HUES64 (cell line): ENCODE results near the gene TAGLN2.

Source experiments
- H3K27ac ChIP-seq: 2 replicates; pipeline ENCODE4 v1.7.0; 2013; ENCODE audit warnings: low read depth, low read length, inconsistent platforms
- H3K27me3 ChIP-seq: 2 replicates; pipeline ENCODE4 v1.6.1; 2013; ENCODE audit warnings: mild to moderate bottlenecking, low read length; ENCODE audit not compliant: insufficient read depth
- H3K36me3 ChIP-seq: 2 replicates; pipeline ENCODE4 v1.6.1; 2013; ENCODE audit warnings: mild to moderate bottlenecking, low read length; ENCODE audit not compliant: insufficient read depth
- H3K4me1 ChIP-seq: 2 replicates; pipeline ENCODE4 v1.6.1; 2013; ENCODE audit warnings: mild to moderate bottlenecking, low read length, moderate library complexity; ENCODE audit not compliant: insufficient read depth
- H3K4me3 ChIP-seq: 2 replicates; pipeline ENCODE4 v1.5.1; 2013; ENCODE audit warnings: mild to moderate bottlenecking, low read length, moderate library complexity
- H3K9ac ChIP-seq: 2 replicates; pipeline ENCODE4 v1.6.1; 2013; ENCODE audit warnings: mild to moderate bottlenecking, low read depth, low read length
- H3K9me3 ChIP-seq: 2 replicates; pipeline ENCODE4 v1.6.1; 2013; ENCODE audit warnings: low read depth, low read length; ENCODE audit not compliant: insufficient read depth
- WGBS: fragments of 150-250, 120-280 bp; methylation state at CpG from one replicate; pipeline ENCODE4 v1.1.7; 2013; ENCODE audit warnings: missing lambda C conversion rate; 5-methylcytosine and 5-hydroxymethylcytosine counted together

TAGLN2 gene

GRCh38 chr1:159960721-159961381, 35.5 kb upstream of the TAGLN2 start:
- no peak overlapping the region for H3K9ac ChIP-seq
- no peaks in the 10 kb centered on the region for H3K4me1 ChIP-seq
- 89% methylated on average over 4 of the region's 5 CpGs for WGBS
- no peaks in the 10 kb centered on the region for H3K9me3 ChIP-seq
- no peaks in the 10 kb centered on the region for H3K27me3 ChIP-seq
- no peak overlapping the region for H3K4me3 ChIP-seq
- no peak overlapping the region for H3K27ac ChIP-seq
- no peaks in the 10 kb centered on the region for H3K36me3 ChIP-seq

DNA sequence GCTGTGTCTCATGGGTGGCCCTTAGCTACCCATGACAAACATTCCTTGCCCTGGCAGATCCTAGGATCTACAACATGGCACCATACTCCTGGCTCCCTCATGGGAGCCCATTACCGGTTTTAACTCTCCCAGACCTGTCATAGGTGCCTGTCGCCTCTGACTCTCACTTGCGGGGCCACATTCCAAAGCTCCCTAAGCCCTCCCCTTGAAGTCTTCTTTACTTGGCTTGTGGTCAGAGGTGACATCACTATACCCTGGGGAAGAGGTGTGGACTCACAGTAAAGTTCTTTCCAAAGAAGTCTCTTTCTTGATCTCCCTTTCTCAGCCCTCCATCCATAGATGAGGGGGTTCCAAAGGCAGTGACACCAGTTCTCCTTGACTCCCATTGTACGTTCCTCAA, 34.1 kb upstream of the TAGLN2 start:
- Histone ChIP-seq H3K9ac (no peak overlapping the region), H3K4me1 (no peaks in the 10 kb centered on the region), H3K36me3 (no peaks in the 10 kb centered on the region), H3K9me3 (no peaks in the 10 kb centered on the region), H3K27me3 (no peaks in the 10 kb centered on the region), H3K4me3 (no peak overlapping the region), H3K27ac (no peak overlapping the region)
- 81% methylated on average over 4 of the region's 4 CpGs for WGBS

DNA sequence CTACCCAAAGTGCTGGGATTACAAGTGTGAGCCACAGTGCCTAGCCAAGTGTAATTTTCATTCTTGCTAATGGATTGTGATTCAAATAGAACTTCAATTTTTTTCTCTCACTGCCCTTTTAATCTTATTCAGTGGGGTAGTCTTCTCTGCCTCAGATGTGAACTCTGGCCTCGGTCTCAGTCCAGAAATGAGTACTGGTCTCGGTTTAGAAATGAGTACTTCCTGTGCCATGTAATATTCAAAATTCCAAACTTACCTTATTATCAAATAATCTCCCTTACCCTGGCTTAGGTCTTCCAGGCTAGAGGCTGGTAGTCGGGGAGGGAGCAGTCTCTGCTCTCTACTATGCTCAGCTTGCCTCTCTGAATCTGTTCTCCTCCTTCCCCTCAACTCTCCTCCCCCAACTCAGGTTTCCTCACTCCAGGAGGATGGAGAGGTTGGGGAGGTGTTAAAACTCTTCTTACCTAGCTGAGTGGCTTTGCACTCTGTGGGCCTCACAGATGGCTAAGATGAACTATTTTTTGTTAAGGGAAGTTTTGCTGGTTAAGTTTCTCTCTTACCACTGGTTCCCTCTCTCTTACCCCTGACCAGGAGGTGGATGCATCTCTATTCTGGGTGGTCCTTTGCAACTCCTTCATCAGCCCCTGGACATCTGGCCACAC, 33.5 kb upstream of the TAGLN2 start:
- Histone ChIP-seq H3K9me3 (no peaks in the 10 kb centered on the region), H3K9ac (no peak overlapping the region), H3K27ac (no peak overlapping the region), H3K36me3 (no peaks in the 10 kb centered on the region), H3K4me3 (no peak overlapping the region), H3K4me1 (no peaks in the 10 kb centered on the region), H3K27me3 (no peaks in the 10 kb centered on the region)
- 57% methylated on average over 3 of the region's 3 CpGs for WGBS

GRCh38 chr1:159957824-159958268, 32.5 kb upstream of the TAGLN2 start:
- Histone ChIP-seq H3K4me1 (no peaks in the 10 kb centered on the region), H3K36me3 (no peaks in the 10 kb centered on the region), H3K9me3 (no peaks in the 10 kb centered on the region), H3K9ac (no peak overlapping the region), H3K27ac (no peak overlapping the region), H3K27me3 (peaks cover 3% of the 10 kb centered on the region; the same call in 1 of the 2 replicates), H3K4me3 (no peak overlapping the region)
- WGBS = 78% methylated on average over 9 of the region's 9 CpGs

DNA sequence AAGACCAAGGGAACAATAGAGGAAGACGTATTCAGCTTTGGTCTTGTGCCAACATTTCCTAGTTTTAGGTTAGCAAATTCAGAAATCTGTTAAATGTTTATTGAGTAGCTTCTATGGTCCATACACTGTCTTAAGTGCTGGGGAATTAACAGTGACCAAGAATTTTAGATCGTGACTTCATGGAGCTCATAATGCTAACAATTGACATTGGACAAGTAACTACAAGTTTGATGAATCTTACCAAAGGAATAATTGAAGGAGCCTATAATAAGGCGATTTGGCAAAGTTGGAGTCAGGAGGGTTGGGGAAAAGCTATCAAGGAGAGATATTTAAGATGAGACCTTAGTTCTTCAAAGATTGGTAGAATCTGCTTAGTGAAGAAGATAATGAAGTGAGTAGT, 30.1 kb upstream of the TAGLN2 start:
- Histone ChIP-seq H3K27ac (no peak overlapping the region), H3K36me3 (no peaks in the 10 kb centered on the region), H3K27me3 (peaks cover 4% of the 10 kb centered on the region; the same call in 1 of the 2 replicates), H3K4me3 (no peak overlapping the region), H3K9ac (no peak overlapping the region), H3K9me3 (no peaks in the 10 kb centered on the region), H3K4me1 (no peaks in the 10 kb centered on the region)
- WGBS = 89% methylated on average over 3 of the region's 3 CpGs

DNA sequence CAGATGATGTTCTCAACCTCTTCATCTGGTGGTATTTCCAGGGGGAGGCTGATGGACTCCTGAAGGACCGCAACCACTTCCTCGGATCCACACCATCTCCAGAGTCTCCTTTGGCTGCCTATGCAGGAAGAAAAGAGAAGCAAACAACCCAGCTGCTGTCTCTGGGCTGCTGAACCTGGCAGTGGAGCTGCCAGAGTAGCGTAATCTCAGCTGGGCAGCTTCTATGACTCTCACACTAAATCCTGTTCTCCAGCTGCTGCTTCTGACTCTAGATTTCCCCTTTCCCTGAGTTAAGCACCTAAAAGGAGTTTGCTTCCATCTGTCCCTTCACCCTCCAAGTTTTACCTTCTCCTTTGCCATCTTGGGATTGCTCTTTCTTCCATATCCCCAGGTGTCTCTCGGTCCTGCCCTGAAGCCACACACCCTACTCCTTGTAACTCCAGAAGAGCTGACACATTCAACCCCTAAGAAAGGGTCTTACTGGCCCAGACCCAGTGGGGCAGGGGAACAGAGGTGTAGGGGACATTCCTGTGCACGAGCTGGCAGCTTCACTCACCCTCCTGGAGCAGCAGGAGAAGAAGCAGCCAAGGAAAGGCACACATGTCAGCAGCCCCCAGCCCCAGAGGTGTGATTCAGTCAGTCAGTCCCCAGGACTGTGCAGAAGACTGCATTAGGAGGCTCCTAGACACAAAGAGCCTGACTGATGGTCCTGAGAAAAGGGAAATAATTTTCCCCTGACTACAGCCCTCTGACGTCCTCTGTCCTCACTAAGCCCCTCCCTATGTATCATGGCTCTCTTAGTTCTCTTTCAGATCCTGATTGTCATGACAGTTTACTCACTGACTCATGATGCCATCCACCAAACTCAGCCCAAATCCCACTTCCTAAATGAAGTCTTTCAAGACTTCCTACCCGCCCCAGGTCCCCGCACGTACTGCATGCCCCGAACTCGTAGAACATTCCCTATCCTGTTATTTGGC, 28.5 kb upstream of the TAGLN2 start, which contains the start of gene SLAMF9:
Gene SLAMF9 (minus strand): TSS at position 702 of the 980 bp plus-strand sequence. CDS start 100 bp downstream, at position 602.
- Histone ChIP-seq H3K4me1 (no peaks in the 10 kb centered on the region), H3K27ac (no peak within 1 kb of the TSS), H3K27me3 (peaks cover 4% of the 10 kb centered on the region; the same call in 1 of the 2 replicates), H3K9ac (no peak within 1 kb of the TSS), H3K36me3 (no peaks in the 10 kb centered on the region), H3K4me3 (no peak within 1 kb of the TSS), H3K9me3 (no peaks in the 10 kb centered on the region)
- 82% methylated on average over 11 of the region's 11 CpGs for WGBS

DNA sequence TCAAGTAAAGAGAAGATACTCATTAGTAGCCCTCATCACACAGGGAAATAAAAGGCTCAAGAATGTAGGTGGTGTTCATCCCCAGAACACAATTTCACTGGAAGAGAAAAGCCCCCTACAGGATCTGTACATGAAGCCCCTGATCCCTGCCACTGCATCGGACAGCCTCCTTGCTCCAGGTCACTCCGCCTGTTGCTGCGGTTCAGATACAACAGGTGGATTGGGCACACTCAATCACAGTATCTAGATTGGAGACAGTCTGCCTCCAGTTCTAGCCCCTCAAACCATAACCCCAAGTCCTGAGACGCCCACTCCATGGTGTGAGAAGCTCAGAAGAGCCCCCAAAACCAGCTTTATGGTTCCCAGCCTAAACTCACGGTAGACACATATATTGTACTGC, 27.6 kb upstream of the TAGLN2 start:
- Histone ChIP-seq H3K9ac (no peak overlapping the region), H3K9me3 (no peaks in the 10 kb centered on the region), H3K4me1 (no peaks in the 10 kb centered on the region), H3K4me3 (no peak overlapping the region), H3K27ac (no peak overlapping the region), H3K27me3 (peaks cover 4% of the 10 kb centered on the region; the same call in 1 of the 2 replicates), H3K36me3 (no peaks in the 10 kb centered on the region)
- WGBS = 94% methylated on average over 5 of the region's 5 CpGs

DNA sequence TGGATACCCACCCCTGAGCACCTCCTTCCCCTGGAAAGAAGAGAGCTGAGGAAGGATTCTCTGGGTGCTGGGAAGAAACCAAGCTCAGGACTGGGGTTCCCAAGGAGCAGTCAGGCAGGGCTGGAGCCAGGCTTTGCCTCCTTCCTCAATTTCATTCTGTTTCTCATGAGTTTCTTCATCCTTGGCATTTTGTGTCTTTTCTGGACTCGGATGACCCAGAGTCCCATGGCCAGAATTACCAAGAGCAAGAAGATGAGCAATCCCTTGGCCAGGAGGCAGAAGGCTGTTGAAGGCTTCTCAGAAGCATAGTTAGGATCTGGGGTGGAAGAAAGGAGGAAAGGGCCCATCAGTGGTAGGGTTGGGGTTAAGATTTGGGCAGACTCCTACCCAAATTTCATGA, 26.2 kb upstream of the TAGLN2 start:
- Histone ChIP-seq H3K27me3 (peaks cover 4% of the 10 kb centered on the region; the same call in 1 of the 2 replicates), H3K27ac (no peak overlapping the region), H3K4me3 (no peak overlapping the region), H3K36me3 (no peaks in the 10 kb centered on the region), H3K9me3 (no peaks in the 10 kb centered on the region), H3K9ac (no peak overlapping the region), H3K4me1 (0 out of 2 replicates have a peak, but pooled peaks cover 4% of the 10 kb centered on the region)
- WGBS = 92% methylated on average over 1 of the region's 1 CpG

- peaks cover 4% of the 10 kb centered on the region; the same call in 1 of the 2 replicates for H3K27me3 ChIP-seq
- no peaks in the 10 kb centered on the region for H3K9me3 ChIP-seq
- H3K4me3 ChIP-seq = no peak overlapping the region
- no peak overlapping the region for H3K9ac ChIP-seq
- H3K4me1 ChIP-seq = peaks cover 9% of the 10 kb centered on the region; the same call in 1 of the 2 replicates
- H3K27ac ChIP-seq = no peak overlapping the region
- H3K36me3 ChIP-seq = no peaks in the 10 kb centered on the region
- 62% methylated on average over 2 of the region's 2 CpGs for WGBS
Measured at GRCh38 chr1:159951016-159951415, 25.7 kb upstream of the TAGLN2 start.

- Histone ChIP-seq H3K4me3 (no peak overlapping the region), H3K36me3 (no peaks in the 10 kb centered on the region), H3K9ac (no peak overlapping the region), H3K27me3 (peaks cover 4% of the 10 kb centered on the region; the same call in 1 of the 2 replicates), H3K27ac (no peak overlapping the region), H3K4me1 (peaks cover 9% of the 10 kb centered on the region; the same call in 1 of the 2 replicates), H3K9me3 (no peaks in the 10 kb centered on the region)
- WGBS = 88% methylated on average over 4 of the region's 4 CpGs
Measured at GRCh38 chr1:159949981-159950381, 24.7 kb upstream of the TAGLN2 start.
